ENCODE measurements around the gene CD160.

The CD160 gene

DNA sequence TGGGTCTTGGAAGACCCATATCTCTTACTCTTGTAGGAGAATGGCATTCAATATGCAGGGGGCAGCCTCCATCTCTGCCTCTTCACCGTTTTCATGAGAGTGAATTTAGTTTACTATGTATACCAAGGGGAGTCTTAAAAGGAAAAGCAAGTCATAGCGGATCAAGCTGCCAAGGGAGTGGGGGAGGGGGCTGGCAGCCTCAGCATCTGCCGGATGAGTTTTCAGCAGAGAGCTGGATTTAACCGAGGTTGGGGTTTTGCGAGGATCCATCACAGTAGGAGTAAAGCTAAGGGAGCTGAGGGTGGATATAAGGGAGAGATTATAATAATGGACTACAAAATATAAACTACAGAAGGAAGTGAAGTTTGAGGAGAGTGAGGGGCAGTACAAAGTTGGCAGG lies 9.9 kb downstream of the CD160 start:
- TF ChIP-seq YY1 (IDR thresholded peaks at IDR 0.05; ENCODE audit: low read depth) (no peak), CREB1 (IDR thresholded peaks at IDR 0.05; ENCODE audit: low read depth) (no peak), CEBPB (IDR thresholded peaks at IDR 0.05) (no peak), RAD21 (IDR thresholded peaks at IDR 0.05; ENCODE audit: low read depth) (no peak), NFIC (IDR thresholded peaks at IDR 0.05) (no peak), ZBTB7A (IDR thresholded peaks at IDR 0.05; ENCODE audit: low read depth) (no peak), EP300 (IDR thresholded peaks at IDR 0.05; ENCODE audit: borderline replicate concordance) (no peak), TAF1 (IDR thresholded peaks at IDR 0.05; ENCODE audit: low read depth) (no peak), TEAD4 (IDR thresholded peaks at IDR 0.05) (no peak), EGR1 (IDR thresholded peaks at IDR 0.05) (no peak), TCF12 (IDR thresholded peaks at IDR 0.05; ENCODE audit: low read depth) (no peak), FOXM1 (IDR thresholded peaks at IDR 0.05; ENCODE audit: borderline replicate concordance, low read depth) (no peak)
- TF ChIP-seq, protein P1, sequence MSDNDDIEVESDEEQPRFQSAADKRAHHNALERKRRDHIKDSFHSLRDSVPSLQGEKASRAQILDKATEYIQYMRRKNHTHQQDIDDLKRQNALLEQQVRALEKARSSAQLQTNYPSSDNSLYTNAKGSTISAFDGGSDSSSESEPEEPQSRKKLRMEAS (IDR thresholded peaks at IDR 0.05): no peak
- TF ChIP-seq, protein P2, sequence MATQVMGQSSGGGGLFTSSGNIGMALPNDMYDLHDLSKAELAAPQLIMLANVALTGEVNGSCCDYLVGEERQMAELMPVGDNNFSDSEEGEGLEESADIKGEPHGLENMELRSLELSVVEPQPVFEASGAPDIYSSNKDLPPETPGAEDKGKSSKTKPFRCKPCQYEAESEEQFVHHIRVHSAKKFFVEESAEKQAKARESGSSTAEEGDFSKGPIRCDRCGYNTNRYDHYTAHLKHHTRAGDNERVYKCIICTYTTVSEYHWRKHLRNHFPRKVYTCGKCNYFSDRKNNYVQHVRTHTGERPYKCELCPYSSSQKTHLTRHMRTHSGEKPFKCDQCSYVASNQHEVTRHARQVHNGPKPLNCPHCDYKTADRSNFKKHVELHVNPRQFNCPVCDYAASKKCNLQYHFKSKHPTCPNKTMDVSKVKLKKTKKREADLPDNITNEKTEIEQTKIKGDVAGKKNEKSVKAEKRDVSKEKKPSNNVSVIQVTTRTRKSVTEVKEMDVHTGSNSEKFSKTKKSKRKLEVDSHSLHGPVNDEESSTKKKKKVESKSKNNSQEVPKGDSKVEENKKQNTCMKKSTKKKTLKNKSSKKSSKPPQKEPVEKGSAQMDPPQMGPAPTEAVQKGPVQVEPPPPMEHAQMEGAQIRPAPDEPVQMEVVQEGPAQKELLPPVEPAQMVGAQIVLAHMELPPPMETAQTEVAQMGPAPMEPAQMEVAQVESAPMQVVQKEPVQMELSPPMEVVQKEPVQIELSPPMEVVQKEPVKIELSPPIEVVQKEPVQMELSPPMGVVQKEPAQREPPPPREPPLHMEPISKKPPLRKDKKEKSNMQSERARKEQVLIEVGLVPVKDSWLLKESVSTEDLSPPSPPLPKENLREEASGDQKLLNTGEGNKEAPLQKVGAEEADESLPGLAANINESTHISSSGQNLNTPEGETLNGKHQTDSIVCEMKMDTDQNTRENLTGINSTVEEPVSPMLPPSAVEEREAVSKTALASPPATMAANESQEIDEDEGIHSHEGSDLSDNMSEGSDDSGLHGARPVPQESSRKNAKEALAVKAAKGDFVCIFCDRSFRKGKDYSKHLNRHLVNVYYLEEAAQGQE (IDR thresholded peaks at IDR 0.05; ENCODE audit: low read depth): no peak
- TF ChIP-seq, protein P3, sequence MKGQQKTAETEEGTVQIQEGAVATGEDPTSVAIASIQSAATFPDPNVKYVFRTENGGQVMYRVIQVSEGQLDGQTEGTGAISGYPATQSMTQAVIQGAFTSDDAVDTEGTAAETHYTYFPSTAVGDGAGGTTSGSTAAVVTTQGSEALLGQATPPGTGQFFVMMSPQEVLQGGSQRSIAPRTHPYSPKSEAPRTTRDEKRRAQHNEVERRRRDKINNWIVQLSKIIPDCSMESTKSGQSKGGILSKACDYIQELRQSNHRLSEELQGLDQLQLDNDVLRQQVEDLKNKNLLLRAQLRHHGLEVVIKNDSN (IDR thresholded peaks at IDR 0.05): no peak

DNA sequence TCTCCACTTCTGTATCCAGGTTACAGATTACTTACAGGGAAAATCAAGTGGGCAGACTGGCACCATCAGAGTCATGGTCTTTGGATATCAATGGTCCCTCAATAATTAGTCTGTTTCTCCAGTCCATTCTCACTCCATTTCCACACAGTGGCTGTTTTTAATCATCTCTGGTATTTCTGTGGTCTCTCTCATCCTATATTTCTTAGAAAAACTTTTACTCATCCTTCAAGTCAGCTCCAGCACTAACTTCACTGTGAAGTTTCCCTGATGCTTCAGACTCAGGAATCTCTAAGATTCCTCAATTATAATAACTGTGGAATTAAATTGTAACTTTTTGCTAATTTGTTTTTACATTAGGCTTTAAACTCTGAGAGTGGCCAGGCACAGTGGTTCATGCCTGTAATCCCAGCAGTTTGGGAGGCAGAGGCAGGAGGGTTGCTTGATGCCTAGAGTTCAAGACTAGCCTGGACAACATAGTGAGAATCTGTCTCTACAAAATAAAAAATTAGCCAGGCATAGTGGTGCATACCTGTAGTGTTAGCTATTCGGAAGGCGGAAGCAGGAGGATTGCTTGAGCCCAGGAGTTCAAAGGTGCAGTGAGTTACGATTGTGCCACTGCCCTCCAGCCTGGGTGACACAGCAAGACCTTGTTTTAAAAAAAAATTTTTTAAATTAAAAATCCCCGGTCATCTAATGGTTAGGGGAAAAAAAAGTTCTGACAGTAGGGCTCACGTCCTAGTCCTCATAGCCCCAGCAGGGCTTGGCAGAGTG lies 10.6 kb downstream of the CD160 start:
- no peak for TF ChIP-seq EGR1 (IDR thresholded peaks at IDR 0.05)
- TF ChIP-seq NFIC (IDR thresholded peaks at IDR 0.05): no peak
- TF ChIP-seq RAD21 (IDR thresholded peaks at IDR 0.05; ENCODE audit: low read depth): no peak
- TF ChIP-seq FOXM1 (IDR thresholded peaks at IDR 0.05; ENCODE audit: borderline replicate concordance, low read depth): no peak
- TF ChIP-seq CREB1 (IDR thresholded peaks at IDR 0.05; ENCODE audit: low read depth): no peak
- TF ChIP-seq, protein P1 (IDR thresholded peaks at IDR 0.05): no peak
- no peak for TF ChIP-seq YY1 (IDR thresholded peaks at IDR 0.05; ENCODE audit: low read depth)
- TF ChIP-seq TEAD4 (IDR thresholded peaks at IDR 0.05): no peak
- TF ChIP-seq TCF12 (IDR thresholded peaks at IDR 0.05; ENCODE audit: low read depth): no peak
- TF ChIP-seq TAF1 (IDR thresholded peaks at IDR 0.05; ENCODE audit: low read depth): no peak
- TF ChIP-seq, protein P3 (IDR thresholded peaks at IDR 0.05): no peak
- TF ChIP-seq, protein P2 (IDR thresholded peaks at IDR 0.05; ENCODE audit: low read depth): no peak
- no peak for TF ChIP-seq EP300 (IDR thresholded peaks at IDR 0.05; ENCODE audit: borderline replicate concordance)
- TF ChIP-seq ZBTB7A (IDR thresholded peaks at IDR 0.05; ENCODE audit: low read depth): no peak
- no peak for TF ChIP-seq CEBPB (IDR thresholded peaks at IDR 0.05)

DNA sequence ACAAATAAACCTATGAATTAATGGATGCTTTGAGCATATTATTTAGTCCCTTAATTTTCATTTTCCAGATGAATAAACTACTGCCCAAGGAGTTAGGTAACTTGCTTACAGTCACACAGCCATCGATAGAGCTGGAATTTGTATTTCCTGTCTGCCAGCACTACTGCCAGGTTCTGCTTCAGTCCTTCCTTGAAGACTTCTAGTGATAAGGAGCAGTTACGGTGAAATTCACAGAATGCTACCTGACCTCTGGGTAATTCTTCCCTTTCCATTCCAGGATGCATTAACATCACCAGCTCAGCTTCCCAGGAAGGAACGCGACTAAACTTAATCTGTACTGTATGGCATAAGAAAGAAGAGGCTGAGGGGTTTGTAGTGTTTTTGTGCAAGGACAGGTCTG lies 11.2 kb downstream of the CD160 start:
- no peak for TF ChIP-seq TCF12 (IDR thresholded peaks at IDR 0.05; ENCODE audit: low read depth)
- no peak for TF ChIP-seq CEBPB (IDR thresholded peaks at IDR 0.05)
- TF ChIP-seq, protein P3 (IDR thresholded peaks at IDR 0.05): no peak
- TF ChIP-seq FOXM1 (IDR thresholded peaks at IDR 0.05; ENCODE audit: borderline replicate concordance, low read depth): no peak
- TF ChIP-seq NFIC (IDR thresholded peaks at IDR 0.05): no peak
- no peak for TF ChIP-seq RAD21 (IDR thresholded peaks at IDR 0.05; ENCODE audit: low read depth)
- TF ChIP-seq, protein P2 (IDR thresholded peaks at IDR 0.05; ENCODE audit: low read depth): no peak
- TF ChIP-seq TAF1 (IDR thresholded peaks at IDR 0.05; ENCODE audit: low read depth): no peak
- TF ChIP-seq, protein P1 (IDR thresholded peaks at IDR 0.05): no peak
- no peak for TF ChIP-seq TEAD4 (IDR thresholded peaks at IDR 0.05)
- TF ChIP-seq ZBTB7A (IDR thresholded peaks at IDR 0.05; ENCODE audit: low read depth): no peak

All from Ishikawa (cell line).